ENCODE data around the gene CLCNKA.

GRCh38 chr1:15981679-15982078 lies 40.2 kb upstream of the CLCNKA start:
- TF ChIP-seq CHD2 (IDR thresholded peaks at IDR 0.05; ENCODE audit: low read length, partially characterized antibody) (no peak), POLR2AphosphoS5 (IDR thresholded peaks at IDR 0.05; ENCODE audit: low read depth, low read length) (no peak), CTCF (IDR thresholded peaks at IDR 0.05) (no peak), MEF2A (IDR thresholded peaks at IDR 0.05; ENCODE audit: borderline replicate concordance, low read depth) (no peak), PBX3 (IDR thresholded peaks at IDR 0.05) (no peak), REST (IDR thresholded peaks at IDR 0.05; ENCODE audit: low read depth, low read length) (0 out of 2 replicates have a peak, but pooled peaks have one; percentile 47), NRF1 (IDR thresholded peaks at IDR 0.05; ENCODE audit: low read depth, low read length) (no peak)
